Measurements from ENCODE around the gene GH1. TPM values are rescaled to one million over a fixed set of nuclear protein-coding genes. Genes with fewer than 3 reads are reported as not detected.
A peak's percentile ranks its signal among the peaks of the same experiment; 100 is the strongest.

The GH1 gene
- total and polyA plus RNA-seq, 2 of the 13 experiments (the other 11 are each of a cell fraction or from before 2014, with no cell fraction given), result not detected

- TF ChIP-seq SCMH1 (CRISPR knock-in tag; IDR thresholded peaks at IDR 0.05; ENCODE audit: borderline replicate concordance), result no peak
- TF ChIP-seq XRCC5 (optimal IDR thresholded peaks at IDR 0.05; ENCODE audit: low read length), result peak; percentile 35
- no peak for TF ChIP-seq NONO (IDR thresholded peaks at IDR 0.05)
- TF ChIP-seq NONO (CRISPR knock-in tag; conservative IDR thresholded peaks at IDR 0.05), result no peak
- TF ChIP-seq ZZZ3 (CRISPR knock-in tag; IDR thresholded peaks at IDR 0.05; ENCODE audit: borderline replicate concordance), result no peak
- no peak for TF ChIP-seq ZNF772 (CRISPR knock-in tag; IDR thresholded peaks at IDR 0.05)
- no peak for TF ChIP-seq ZNF34 (CRISPR knock-in tag; IDR thresholded peaks at IDR 0.05; ENCODE audit: borderline replicate concordance)
- TF ChIP-seq RAD51 (IDR thresholded peaks at IDR 0.05; ENCODE audit: borderline replicate concordance), result no peak
- TF ChIP-seq SOX5 (CRISPR knock-in tag; IDR thresholded peaks at IDR 0.05; ENCODE audit: borderline replicate concordance), result peak; percentile 70; the same call in 1 of the 2 replicates
- no peak for TF ChIP-seq PCBP2 (optimal IDR thresholded peaks at IDR 0.05; ENCODE audit: low read depth, low read length, poor library complexity, severe bottlenecking)
- no peak for TF ChIP-seq PHF20 (CRISPR knock-in tag; IDR thresholded peaks at IDR 0.05)
- TF ChIP-seq ZNF343 (CRISPR knock-in tag; IDR thresholded peaks at IDR 0.05), result no peak
- peak; percentile 68; the same call in 1 of the 2 replicates for TF ChIP-seq NR2F2 (IDR thresholded peaks at IDR 0.05; ENCODE audit: borderline replicate concordance, low read depth)
- peak; percentile 84 for TF ChIP-seq FOXK1 (CRISPR knock-in tag; IDR thresholded peaks at IDR 0.05; ENCODE audit: borderline replicate concordance, low read depth)
- TF ChIP-seq FOXC1 (CRISPR knock-in tag; IDR thresholded peaks at IDR 0.05; ENCODE audit: borderline replicate concordance), result no peak
- no peak for TF ChIP-seq JDP2 (CRISPR knock-in tag; IDR thresholded peaks at IDR 0.05; ENCODE audit: borderline replicate concordance)
- peak; percentile 86 for TF ChIP-seq ZNF121 (CRISPR knock-in tag; IDR thresholded peaks at IDR 0.05)
- TF ChIP-seq IKZF1 (IDR thresholded peaks at IDR 0.05), result no peak
- TF ChIP-seq SOX13 (IDR thresholded peaks at IDR 0.05), result no peak
- peak in 1 of 2 experiments; percentile 52; a peak in 1 of 4 replicates for TF ChIP-seq SOX13 (CRISPR knock-in tag; conservative IDR thresholded peaks at IDR 0.05 in 1 of 2, IDR thresholded peaks at IDR 0.05 in 1 of 2)
- no peak for TF ChIP-seq ZNF556 (CRISPR knock-in tag; IDR thresholded peaks at IDR 0.05; ENCODE audit: borderline replicate concordance)
- no peak for TF ChIP-seq MTA1 (CRISPR knock-in tag; IDR thresholded peaks at IDR 0.05; ENCODE audit: borderline replicate concordance)
- TF ChIP-seq AKAP8 (CRISPR knock-in tag; IDR thresholded peaks at IDR 0.05), result no peak
- no peak for TF ChIP-seq ZFP37 (CRISPR knock-in tag; IDR thresholded peaks at IDR 0.05; ENCODE audit: borderline replicate concordance)
- TF ChIP-seq ZNF383 (CRISPR knock-in tag; IDR thresholded peaks at IDR 0.05; ENCODE audit: borderline replicate concordance), result no peak
- TF ChIP-seq BRCA1 (CRISPR knock-in tag; IDR thresholded peaks at IDR 0.05), result no peak
- peak; percentile 57; the same call in 1 of the 2 replicates for TF ChIP-seq ZNF878 (CRISPR knock-in tag; IDR thresholded peaks at IDR 0.05)
- TF ChIP-seq CREB1 (IDR thresholded peaks at IDR 0.05), result peak; percentile 68
- TF ChIP-seq CREB1 (CRISPR knock-in tag; IDR thresholded peaks at IDR 0.05), result no peak
Measured at GRCh38 chr17:63956296-63956920, 37.8 kb upstream of the GH1 start (continued).

Measured in HepG2 (cell line).